Ascending aorta (tissue), 2 donors: ENCODE data around the gene CFAP97D1. TPM values are rescaled to one million over a fixed set of nuclear protein-coding genes. Genes with fewer than 3 reads are reported as not detected.

Experiments
- DNase-seq, 2 donors: peaks; one replicate each; pipeline ENCODE4 v3.0.0-alpha.2; 2019; ENCODE audit warnings: low spot score in 2 of 2
- H3K27ac ChIP-seq, 2 donors: fragments of 200-600 bp; sonication (generic); one replicate each; pipeline ENCODE4 v1.5.1; 2016 to 2017; ENCODE audit warnings: mild to moderate bottlenecking in 1 of 2
- H3K27me3 ChIP-seq: fragments of 200-600 bp; sonication (generic); one replicate; pipeline ENCODE4 v1.5.1; 2017
- H3K36me3 ChIP-seq, 2 donors: fragments of 200-600 bp; sonication (generic); one replicate each; pipeline ENCODE4 v1.5.1; 2016
- H3K4me1 ChIP-seq, 2 donors: fragments of 200-600 bp; sonication (generic); one replicate each; pipeline ENCODE4 v1.5.1; 2016 to 2017; ENCODE audit warnings: mild to moderate bottlenecking in 1 of 2
- H3K4me3 ChIP-seq, 2 donors: fragments of 200-600 bp; sonication (generic); one replicate each; pipeline ENCODE4 v1.5.1; 2016 to 2017; ENCODE audit warnings: mild to moderate bottlenecking in 1 of 2
- H3K9me3 ChIP-seq, 2 donors: fragments of 200-600 bp; sonication (generic); one replicate each; pipeline ENCODE4 v1.5.1; 2016
- intact Hi-C: fragments of 100-400 bp; cut with DNase I; formaldehyde crosslinking; loops from one replicate; pipeline ENCODE4 v1.15.1; 2023
- total RNA-seq: library from RNA; depleted of rRNA; stranded (reverse); fragments of >200 nt; gene quantifications from one replicate; pipeline ENCODE4 v1.1.0, GENCODE V29; 2016
- TF ChIP-seq, protein P1 (sequence below), 3 experiments: fragments of 200-600 bp in 2 of 3; fragments of 450-650 bp in 1 of 3; sonication (generic) in 2 of 3; IDR thresholded peaks; one replicate each; pipeline ENCODE4 v1.5.1; 2016 to 2019; ENCODE audit warnings: antibody characterized with exemption in 3 of 3, mild to moderate bottlenecking in 1 of 3, moderate library complexity in 1 of 3

The CFAP97D1 gene
- total RNA-seq, 1 donor from 2014 or later: not detected

DNA sequence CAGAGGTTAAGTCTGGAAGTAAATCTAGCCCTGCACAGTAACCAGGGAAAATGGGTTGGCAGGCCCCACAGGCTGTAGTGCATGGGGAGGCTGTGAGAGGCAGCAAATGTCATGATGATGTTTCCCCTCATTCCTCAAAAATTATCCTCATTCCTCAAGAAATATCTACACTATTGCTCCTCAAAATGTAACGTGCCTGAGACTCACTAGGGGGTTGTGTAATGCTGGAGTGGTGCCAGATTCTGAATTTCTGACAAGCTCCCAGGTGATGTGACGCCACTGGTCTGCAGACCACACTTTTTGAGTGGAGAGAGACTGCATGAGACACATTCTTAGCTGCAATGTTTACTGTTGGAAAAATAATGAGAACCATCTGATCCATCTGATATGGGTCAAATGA lies 53.9 kb downstream of the CFAP97D1 start:
- H3K9me3 ChIP-seq: no peaks in the 10 kb centered on the region
- no peak for DNase-seq
- intact Hi-C loops: no loop called here
- peaks cover 10 to 12% of the 10 kb centered on the region in 2 donors for H3K36me3 ChIP-seq
- H3K4me3 ChIP-seq: no peak overlapping the region
- H3K4me1 ChIP-seq: peaks cover 0 to 12% of the 10 kb centered on the region in 2 donors
- no peaks in the 10 kb centered on the region for H3K27me3 ChIP-seq
- H3K27ac ChIP-seq: no peak overlapping the region
- TF ChIP-seq, protein P1, sequence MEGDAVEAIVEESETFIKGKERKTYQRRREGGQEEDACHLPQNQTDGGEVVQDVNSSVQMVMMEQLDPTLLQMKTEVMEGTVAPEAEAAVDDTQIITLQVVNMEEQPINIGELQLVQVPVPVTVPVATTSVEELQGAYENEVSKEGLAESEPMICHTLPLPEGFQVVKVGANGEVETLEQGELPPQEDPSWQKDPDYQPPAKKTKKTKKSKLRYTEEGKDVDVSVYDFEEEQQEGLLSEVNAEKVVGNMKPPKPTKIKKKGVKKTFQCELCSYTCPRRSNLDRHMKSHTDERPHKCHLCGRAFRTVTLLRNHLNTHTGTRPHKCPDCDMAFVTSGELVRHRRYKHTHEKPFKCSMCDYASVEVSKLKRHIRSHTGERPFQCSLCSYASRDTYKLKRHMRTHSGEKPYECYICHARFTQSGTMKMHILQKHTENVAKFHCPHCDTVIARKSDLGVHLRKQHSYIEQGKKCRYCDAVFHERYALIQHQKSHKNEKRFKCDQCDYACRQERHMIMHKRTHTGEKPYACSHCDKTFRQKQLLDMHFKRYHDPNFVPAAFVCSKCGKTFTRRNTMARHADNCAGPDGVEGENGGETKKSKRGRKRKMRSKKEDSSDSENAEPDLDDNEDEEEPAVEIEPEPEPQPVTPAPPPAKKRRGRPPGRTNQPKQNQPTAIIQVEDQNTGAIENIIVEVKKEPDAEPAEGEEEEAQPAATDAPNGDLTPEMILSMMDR (IDR thresholded peaks at IDR 0.05): no peak

Other genes with a start within 250 kb of the CFAP97D1 start
- not detected for gene ETV4, start 234.1 kb upstream of the CFAP97D1 start, total RNA-seq
- gene MEOX1, start 118.5 kb upstream of the CFAP97D1 start, total RNA-seq: 17.8 TPM
- 15.1 TPM for gene SOST, start 21.6 kb upstream of the CFAP97D1 start, total RNA-seq
- gene DUSP3, start 1.5 kb upstream of the CFAP97D1 start, total RNA-seq: 70.5 TPM
- gene MPP3, start 52.7 kb downstream of the CFAP97D1 start, total RNA-seq: 37.0 TPM
- 45.9 TPM for gene CD300LG, start 66.7 kb downstream of the CFAP97D1 start, total RNA-seq
- gene MPP2, start 127.1 kb downstream of the CFAP97D1 start, total RNA-seq: 16.7 TPM
- not detected for gene PPY, start 162.0 kb downstream of the CFAP97D1 start, total RNA-seq
- not detected for gene PYY, start 173.5 kb downstream of the CFAP97D1 start, total RNA-seq
- gene NAGS, start 224.2 kb downstream of the CFAP97D1 start, total RNA-seq: 48.2 TPM
- 11.0 TPM for gene TMEM101, start 234.5 kb downstream of the CFAP97D1 start, total RNA-seq